Activated CD4-positive, CD25-positive, alpha-beta regulatory T cell (primary cell): ENCODE data around the gene HCK.

Experiments used
- DNase-seq, 4 experiments: peaks; one replicate each; lab custom pipeline; 2025; lab: John Stamatoyannopoulos, UW

HCK gene

DNA sequence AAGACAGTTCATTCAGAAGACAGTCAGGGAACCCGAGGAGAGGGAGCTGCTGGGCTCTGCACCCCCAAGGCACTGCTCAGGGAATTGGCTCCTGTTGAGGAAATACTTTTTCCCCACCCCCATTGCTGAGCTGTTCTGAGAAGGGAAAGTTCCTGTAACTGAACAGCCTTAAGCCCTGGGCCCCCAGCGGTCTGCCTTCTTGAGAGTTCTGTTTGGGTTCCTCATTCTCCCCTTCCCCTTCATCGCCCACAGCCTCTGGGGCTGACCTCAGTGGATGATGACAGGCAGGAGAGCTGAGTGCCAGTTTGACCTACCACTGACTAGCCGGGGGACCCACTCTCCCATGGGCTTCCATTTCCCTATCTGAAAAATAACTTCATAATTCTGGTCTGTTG, 10.7 kb downstream of the HCK start:
- DNase-seq, result no peak

DNA sequence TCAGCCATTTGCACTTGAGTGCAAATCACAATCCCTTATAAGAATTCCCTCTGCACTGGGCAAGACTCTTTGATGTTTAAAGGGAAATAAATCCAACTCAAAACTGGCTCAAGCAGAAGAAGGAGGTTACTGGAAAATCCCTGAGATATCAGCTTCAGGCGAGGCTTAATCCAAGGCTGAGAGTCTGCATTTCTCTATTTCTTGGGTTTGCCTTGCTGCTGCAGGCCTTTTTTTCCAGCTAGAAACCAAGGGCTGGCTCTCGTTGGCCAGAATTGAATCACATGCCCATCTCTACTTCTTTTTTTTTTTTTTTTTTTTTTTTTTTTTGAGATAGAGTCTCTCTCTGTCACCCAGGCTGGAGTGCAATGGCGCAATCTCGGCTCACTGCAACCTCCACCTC, 11.7 kb downstream of the HCK start:
- DNase-seq, result no peak

DNA sequence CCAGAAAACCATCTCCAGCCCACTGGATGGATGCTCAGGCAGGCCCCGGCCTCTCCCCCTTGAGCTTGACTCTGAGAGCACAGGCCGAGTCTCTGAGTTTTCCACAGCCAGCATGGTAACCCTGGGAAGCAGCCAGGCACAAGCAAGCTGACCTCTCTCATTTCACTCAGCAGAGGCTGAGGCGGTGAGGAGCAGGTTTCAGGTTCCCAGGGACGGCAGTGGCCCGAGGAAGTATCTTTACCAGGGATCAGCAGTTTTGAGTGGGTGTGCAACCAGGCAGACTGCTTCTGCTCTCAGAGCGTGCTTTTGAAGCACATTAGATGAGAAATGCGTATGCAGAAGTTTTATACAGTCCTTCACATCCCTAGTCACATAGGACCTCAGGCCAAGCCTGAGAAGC, 12.6 kb downstream of the HCK start:
- DNase-seq, result no peak

DNA sequence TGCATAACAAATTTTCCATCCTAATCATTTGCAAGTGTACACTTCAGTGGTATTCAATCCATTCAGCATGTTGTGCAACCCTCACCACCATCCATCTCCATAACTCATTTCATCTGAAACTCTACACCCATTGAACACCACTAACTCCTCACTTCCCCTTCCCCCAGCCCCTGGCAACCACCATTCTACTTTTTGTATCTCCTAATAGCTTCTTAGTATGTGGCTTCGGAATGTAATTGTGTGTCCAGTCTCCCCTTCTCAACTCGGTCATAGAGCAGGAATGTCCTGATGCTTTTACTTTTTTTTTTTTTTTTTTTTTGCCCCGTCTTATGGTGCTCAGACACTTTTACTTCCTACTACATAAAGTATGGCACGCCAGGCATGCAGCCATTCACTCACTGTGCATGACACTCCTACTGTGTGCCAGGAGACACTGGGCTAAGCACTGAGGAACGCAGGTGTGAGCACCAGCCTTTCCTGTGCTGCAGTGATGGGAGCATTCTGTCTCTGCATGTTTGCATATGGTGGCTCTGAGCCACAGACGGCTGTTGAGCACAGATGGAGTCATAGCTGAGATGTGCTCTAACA, 15.3 kb downstream of the HCK start:
- no peak for DNase-seq

DNA sequence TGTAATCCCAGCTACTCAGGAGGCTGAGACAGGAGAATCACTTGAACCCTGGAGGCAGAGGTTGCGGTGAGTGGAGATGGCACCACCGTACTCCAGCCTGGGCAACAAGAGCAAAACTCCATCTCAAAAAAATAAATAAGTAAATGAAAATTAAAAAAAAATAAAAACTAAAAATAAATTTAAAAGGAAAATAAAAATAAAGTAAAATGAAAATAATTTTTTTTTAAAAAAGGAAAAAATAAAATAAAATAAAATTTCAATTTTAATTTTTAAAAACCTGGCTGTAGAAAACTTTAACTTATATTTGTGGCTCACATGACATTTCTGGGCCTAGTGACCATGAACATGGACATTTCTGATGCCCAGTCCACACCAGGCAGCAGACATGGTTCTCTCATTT, 16.1 kb downstream of the HCK start:
- no peak for DNase-seq

DNA sequence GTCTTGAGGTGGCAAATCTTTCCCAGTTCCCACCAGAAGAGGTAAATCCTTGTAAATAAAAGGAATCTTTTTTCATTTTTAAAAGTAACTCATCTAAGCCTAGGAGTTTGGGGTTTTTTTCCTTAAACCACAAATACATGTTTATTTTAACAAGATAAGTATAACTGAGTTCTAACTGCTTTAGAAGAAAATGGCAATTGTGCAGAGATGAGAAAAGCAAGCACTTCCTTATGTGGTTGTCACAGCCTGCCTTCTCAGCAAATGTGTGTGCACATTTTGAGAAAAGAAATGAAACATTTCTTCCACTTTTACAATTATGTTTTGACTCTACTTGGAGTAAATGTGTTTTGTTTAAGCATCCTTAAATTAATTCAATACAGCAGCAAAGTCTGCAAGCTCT, 17.7 kb downstream of the HCK start:
- no peak for DNase-seq

DNA sequence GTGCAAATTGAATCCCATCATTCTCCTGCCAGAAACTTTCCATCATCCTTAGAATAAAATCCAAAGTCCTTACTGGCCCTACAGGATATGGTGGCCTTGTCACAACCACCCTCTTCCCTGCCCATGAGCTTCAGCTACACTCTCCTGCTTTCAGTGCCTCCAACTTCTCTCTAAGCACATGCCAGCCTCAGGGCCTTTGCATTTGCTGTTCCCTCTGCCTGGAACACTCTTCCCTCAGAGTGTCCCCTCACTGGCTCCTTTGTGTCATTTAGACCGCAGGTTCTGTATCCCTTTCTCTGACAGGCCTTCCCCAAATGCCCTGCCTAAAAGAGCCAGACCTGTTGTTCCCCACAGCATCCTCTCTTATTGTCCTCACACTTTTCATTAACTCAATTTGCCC, 18.2 kb downstream of the HCK start:
- no peak for DNase-seq

DNA sequence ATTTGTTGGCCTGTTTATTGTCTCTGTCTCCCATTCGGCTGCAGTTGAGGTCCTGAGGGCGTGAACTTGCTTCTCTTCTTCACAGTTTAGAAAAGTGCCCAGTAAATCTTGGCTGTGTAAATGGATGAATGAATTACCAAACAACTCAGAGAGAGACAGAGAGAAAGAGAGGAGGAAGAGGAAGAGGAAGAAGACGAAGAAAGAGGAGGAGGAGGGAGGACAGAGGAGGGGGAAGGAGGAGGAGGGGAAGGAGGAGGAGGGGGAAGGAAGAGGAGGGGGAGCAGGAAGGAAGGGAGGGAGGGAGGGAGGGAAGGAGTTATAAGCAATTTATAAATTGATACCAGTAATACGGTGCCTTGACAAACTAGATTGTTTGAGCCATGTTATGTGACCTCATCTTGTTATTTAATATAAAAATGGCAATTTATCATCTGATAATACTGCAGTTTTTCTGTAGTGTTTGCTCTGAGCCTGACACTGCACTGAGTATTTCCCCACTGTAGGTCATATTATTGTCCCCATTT, 18.7 kb downstream of the HCK start:
- no peak for DNase-seq

DNA sequence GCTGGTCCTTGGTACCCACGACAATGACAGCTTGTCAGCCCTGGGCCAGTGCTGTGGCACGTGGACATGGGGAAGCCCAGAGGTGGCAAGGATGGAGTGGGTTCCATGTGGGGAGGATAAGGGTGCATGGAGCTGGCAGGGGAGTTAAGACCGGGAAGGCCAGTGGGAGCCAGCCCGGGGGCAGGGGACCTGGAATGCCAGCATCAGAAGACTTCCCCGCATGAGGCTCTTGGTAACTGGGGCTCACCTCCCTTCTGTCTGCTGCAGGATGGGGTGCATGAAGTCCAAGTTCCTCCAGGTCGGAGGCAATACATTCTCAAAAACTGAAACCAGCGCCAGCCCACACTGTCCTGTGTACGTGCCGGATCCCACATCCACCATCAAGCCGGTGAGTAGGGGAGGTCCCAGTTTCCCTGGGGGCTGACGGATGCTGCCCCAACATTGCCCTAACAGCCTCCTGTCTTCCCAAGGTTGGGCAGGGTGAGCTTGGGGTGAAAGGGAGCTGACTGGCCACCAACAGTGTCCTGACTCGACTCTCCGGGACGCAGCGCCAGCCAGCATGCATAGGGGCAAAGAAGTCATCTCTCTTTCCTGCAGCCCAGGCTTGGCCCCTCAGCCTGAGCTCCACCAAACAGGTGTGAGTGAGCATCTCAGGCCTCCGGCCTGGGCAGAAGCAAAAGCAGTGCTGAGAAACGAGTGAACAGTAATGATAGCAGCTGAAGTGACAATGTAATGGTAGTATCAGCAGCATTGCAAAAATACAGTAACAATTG, 19.5 kb downstream of the HCK start:
- no peak for DNase-seq

DNA sequence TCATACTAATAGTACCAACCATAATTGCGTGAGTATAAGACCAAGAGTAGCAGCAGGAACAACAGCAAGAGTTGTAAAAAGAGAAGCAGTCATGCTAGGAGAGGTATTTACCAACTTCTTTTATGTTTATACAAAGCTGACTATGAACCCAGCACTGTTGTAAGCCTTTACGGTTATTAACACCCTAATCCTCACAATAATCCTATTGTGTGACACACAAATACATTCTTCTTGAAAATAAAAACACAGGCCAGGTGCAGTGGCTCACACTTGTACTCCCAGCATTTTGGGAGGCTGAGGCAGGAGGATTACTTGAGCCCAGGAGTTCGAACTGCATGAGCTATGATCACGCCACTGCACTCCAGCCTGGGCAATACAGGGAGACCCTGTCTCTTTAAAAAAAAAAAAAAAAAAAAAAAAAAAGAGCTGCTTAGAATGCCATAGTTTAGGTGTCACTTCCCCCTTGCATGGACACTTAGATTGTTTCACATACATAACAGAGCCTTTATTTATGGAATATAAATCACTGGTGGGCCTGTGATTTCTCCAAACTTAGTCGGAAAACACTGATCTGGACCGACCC, 20.2 kb downstream of the HCK start:
- no peak for DNase-seq

DNA sequence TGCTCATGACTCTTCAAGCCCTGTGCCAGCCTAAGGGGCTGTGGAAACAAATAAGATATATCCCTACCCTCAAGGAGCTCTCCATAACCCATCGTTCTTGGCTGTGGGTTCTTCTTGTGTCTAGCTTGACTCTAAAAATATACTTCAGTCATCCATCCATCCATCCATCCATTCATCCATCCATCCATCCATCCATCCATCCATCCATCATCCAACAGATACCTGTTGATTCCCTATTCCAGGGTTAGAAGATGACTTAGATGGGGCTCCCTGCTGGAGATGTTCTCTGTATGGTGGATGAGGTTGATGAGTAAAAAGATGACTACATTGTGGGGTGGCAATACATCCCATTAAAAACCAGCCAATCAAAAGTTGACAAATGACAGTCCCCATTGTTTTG, 23.5 kb downstream of the HCK start:
- DNase-seq, result no peak

DNA sequence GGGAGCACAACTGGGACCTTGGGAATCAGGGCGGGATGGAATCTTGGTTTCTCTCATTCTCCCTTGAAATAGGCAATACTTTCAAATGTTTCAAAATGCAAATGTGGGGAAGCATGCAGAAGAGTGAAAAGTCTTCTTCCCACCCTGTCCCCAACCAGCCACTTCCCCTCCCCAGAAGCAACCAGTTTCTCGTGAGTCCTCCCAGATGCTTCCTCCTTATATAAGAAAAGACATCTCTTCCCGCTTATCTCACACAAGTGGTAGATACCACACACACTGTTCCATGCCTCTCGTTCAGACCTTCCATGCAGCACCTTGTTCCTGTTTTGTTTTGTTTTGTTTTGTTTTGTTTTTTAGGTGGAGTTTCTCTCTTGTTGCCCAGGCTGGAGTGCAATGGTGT, 25.1 kb downstream of the HCK start:
- DNase-seq, result no peak

DNA sequence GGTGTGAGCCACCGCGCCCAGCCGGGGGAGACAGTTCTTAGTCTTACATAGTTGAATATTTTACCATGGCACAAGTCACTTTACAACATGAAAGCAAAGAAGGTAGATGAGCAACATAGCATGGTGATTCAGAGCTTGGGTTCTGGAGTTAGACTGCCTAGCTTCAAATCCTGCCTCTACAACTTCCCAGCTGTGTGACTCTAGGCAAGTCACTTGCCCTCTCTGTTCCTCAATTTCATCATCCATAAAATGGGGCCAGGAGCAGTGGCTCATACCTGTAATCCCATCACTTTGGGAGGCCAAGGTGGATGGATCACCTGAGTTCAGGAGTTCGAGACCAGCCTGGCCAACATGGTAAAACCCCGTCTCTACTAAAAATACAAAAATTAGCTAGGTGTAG, 26.3 kb downstream of the HCK start:
- no peak for DNase-seq

DNA sequence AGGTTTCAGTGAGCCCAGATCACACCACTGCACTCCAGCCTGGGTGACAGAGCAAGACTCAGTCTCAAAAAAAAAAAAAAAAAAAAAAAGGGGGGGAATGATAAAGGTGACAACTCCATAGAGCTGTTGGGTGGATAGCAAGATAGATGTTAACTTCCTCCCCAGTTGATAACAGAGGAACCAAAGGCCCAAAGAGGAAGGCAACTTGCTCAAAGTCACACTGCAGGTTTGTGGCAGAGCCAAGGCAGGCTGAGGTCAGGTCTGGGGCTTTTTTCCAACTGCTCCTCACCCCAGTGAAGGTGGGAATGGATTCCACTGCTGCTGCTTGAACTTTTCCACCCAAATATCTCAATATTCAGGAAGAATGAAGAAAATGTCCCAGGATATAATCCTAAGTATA, 26.7 kb downstream of the HCK start:
- DNase-seq, result no peak

DNA sequence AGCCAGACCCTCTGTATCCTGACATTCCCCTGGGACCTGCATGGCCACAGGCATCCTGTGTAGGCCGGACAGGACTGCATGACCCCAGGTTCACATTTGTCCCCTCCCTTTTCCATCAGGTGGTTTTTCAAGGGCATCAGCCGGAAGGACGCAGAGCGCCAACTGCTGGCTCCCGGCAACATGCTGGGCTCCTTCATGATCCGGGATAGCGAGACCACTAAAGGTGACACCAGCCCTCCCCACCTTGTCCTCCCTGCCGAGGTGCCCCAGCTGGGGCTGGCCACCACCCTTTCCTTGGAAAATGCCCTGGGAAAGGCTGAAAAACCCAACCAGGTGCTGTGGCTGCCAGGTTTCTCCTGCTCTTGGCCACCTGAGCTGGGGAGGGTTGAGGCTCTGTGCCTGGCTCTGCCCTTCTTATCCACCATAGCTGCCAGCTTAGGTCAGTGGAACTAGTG, 27.6 kb downstream of the HCK start:
- no peak for DNase-seq

DNA sequence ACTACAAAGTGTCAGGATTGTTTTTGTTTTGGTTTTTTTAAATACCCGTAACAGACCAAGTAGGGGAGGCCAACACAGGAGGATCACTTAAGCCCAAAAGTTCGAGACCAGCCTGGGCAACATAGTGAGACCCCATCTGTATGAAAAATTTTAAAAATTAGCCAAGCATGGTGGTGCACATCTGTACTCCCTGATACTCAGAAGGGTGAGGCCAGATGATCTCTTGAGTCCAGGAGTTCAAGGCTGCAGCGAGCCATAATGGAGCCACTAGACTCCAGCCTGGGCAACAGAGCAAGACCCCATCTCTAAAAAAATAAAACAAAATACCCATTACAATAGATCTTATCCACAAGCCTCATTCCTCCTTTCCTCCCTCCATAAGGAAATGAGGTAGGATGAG, 28.7 kb downstream of the HCK start:
- no peak for DNase-seq

DNA sequence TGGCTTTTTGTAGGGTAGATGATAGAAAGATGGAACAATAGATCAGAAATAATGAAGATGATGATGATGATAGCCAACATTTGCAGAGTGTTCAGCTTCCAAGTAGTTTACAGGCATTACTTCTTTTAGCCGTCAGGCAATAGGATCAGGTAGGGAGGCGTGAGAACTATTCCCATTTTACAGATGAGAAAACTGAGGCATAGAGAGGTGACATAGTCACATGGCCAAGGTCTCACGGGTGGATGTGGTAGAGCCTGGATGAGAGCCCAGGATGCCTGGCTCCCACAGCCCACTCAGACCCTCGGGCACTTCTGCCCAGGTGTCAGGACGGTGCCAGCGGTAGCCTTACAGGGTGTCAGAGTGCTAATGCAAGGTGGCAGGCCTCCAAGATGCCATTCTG, 31.4 kb downstream of the HCK start:
- DNase-seq, result no peak

DNA sequence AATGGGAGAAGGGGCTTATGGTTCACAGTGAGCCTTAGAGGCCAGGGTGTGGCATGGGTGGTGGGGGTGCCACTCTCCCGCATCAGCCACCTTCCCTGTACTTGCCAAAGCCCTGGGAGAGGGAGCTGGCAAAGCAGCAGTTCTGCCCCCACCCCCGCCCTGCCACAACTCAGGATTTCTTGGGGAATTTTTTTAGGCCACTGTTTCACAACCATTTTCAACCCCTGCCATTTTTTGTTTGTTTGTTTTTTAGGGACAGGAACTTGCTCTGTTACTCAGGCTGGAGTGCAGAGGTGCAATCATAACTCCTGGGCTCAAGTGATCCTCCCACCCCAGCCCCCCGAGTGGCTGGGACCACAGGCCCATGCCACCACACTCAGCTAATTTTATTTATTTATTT, 35.0 kb downstream of the HCK start:
- DNase-seq, result no peak

DNA sequence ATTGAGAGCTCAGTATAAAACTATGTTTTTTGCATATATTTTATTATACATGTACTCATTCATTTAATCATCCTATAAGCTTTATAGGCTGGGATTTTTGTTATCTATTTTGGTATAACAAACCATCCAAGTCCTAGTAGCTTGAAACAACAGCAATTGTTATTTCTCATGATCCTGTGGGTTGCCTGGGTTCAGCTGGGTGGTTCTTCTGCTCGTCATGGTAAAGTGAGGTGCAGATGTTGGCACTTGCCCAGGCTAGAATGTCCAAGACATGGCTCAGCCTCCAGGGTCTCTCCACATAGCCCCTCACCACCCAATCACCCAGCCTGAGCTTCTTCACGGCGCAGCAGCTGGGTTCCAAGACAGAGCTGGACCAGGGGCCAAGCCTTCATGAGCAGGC, 36.7 kb downstream of the HCK start:
- no peak for DNase-seq

DNA sequence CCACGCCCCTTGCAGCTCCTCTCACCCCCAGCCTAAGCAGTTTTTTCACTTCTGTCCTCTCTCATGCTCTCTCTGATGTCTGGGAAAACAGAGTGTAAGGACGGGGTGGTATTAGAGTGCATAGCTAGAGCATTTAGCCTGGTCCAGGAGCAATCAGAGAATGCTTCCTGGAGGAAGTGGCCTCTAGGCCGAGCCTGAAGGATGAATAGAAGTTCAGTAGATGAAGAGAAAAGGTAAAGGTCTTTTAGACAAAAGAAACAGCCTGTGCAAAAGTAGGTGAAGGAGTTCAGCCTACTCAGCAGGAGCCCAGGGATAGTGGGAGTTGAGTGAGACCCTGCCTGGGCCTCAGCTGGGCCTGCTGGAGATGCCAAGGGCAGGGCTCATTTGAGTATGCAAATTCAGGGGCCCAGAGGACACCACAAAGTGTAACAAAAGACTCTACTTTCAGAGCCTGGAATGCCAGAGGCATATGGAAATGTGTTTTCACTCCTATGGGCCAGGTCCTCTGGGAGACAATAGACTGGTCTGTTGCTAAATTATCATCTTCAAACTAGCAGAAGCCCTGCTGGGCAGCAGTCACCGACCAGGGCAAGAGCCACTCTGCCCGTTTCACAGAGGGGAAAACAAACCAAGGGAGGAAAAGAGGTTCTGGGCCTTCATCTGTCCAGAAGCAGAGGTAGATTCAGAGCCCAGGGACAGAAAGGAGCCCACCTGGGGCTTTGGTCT, 37.8 kb downstream of the HCK start:
- DNase-seq, result no peak

DNA sequence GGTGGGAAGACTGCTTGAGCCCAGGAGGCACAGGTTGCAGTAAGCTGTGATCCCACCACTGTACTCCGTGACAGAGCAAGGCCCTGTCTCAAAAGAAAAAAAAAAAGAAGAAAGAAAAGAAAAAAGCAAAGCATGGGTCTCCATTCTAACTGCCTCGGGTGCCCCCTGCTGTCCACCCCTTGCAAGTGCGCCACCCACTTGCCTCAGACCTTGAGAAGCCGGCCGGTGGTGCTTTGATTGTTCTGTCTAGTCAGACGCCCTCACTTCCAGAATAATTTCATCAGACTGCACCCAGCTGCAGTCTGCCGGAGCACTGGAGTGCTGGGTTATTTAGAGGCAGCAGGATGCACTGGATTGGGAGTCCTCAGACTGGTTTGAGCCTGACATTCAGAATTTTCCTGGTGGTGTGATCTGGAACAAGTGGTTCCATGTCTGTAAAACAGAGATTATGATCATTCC, 39.9 kb downstream of the HCK start:
- DNase-seq, result peak; percentile 48 to 58 (median 53)

DNA sequence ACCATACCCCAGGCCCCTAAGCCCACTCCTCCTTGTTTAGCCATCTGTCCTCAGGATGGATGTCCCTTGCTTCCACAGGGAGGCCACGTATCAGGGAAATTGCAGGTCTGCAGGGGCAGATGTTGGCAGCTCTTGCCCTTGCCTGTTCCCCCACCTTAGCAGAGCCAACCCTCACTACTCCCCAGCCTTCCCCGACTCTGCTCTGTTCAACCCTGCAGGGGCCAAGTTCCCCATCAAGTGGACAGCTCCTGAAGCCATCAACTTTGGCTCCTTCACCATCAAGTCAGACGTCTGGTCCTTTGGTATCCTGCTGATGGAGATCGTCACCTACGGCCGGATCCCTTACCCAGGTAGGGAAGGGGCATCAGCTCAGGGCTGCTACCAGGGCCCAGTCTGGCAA, 46.7 kb downstream of the HCK start:
- no peak for DNase-seq
